Measurements from ENCODE around the gene LY6G6D.
A peak's percentile ranks its signal among the peaks of the same experiment; 100 is the strongest.

LY6G6D gene

GRCh38 chr6:31711233-31711632, 3.9 kb upstream of the LY6G6D start:
- peak; percentile 37 for DNase-seq (ENCODE audit: low read depth)
- TF ChIP-seq CTCF (IDR thresholded peaks at IDR 0.05; ENCODE audit: low read depth, low read length) (no peak), MYC (IDR thresholded peaks at IDR 0.05; ENCODE audit: low read depth, low read length) (no peak), POLR2A (IDR thresholded peaks at IDR 0.05; ENCODE audit: extremely low read depth, insufficient read length) (no peak), MAX (IDR thresholded peaks at IDR 0.05; ENCODE audit: low read depth, low read length) (no peak)
- no peak overlapping the region for H3K4me3 ChIP-seq (ENCODE audit: low read depth, low read length)

GRCh38 chr6:31712296-31712695, 2.9 kb upstream of the LY6G6D start:
- H3K4me3 ChIP-seq (ENCODE audit: low read depth, low read length): no peak overlapping the region
- DNase-seq (ENCODE audit: low read depth): no peak
- no peak for TF ChIP-seq MAX (IDR thresholded peaks at IDR 0.05; ENCODE audit: low read depth, low read length)
- TF ChIP-seq POLR2A (IDR thresholded peaks at IDR 0.05; ENCODE audit: extremely low read depth, insufficient read length): no peak
- TF ChIP-seq CTCF (IDR thresholded peaks at IDR 0.05; ENCODE audit: low read depth, low read length): no peak

GRCh38 chr6:31713465-31713864, 1.7 kb upstream of the LY6G6D start:
- no peak for DNase-seq (ENCODE audit: low read depth)
- no peak for TF ChIP-seq MAX (IDR thresholded peaks at IDR 0.05; ENCODE audit: low read depth, low read length)
- no peak for TF ChIP-seq MYC (IDR thresholded peaks at IDR 0.05; ENCODE audit: low read depth, low read length)
- no peak for TF ChIP-seq POLR2A (IDR thresholded peaks at IDR 0.05; ENCODE audit: extremely low read depth, insufficient read length)
- no peak for TF ChIP-seq CTCF (IDR thresholded peaks at IDR 0.05; ENCODE audit: low read depth, low read length)

GRCh38 chr6:31713991-31714684, 1.0 kb upstream of the LY6G6D start:
- TF ChIP-seq MAX (IDR thresholded peaks at IDR 0.05; ENCODE audit: low read depth, low read length): no peak
- no peak for TF ChIP-seq CTCF (IDR thresholded peaks at IDR 0.05; ENCODE audit: low read depth, low read length)
- TF ChIP-seq POLR2A (IDR thresholded peaks at IDR 0.05; ENCODE audit: extremely low read depth, insufficient read length): no peak
- no peak for TF ChIP-seq MYC (IDR thresholded peaks at IDR 0.05; ENCODE audit: low read depth, low read length)
- no peak for DNase-seq (ENCODE audit: low read depth)
- H3K4me3 ChIP-seq (ENCODE audit: low read depth, low read length): no peak overlapping the region

More at GRCh38 chr6:31713465-31713864, 1.7 kb upstream of the LY6G6D start:
- no peak overlapping the region for H3K4me3 ChIP-seq (ENCODE audit: low read depth, low read length)

- H3K4me3 ChIP-seq (ENCODE audit: low read depth, low read length): no peak overlapping the region
- TF ChIP-seq MAX (IDR thresholded peaks at IDR 0.05; ENCODE audit: low read depth, low read length) (no peak), CTCF (IDR thresholded peaks at IDR 0.05; ENCODE audit: low read depth, low read length) (no peak)
- DNase-seq (ENCODE audit: low read depth): no peak
Measured at GRCh38 chr6:31717499-31718222, 2.5 kb downstream of the LY6G6D start.
